Loucy (cell line): Measurements from ENCODE around the gene SNX21.

ENCODE experiments used
- H2AFZ ChIP-seq: fragments of 200-600 bp; sonication (generic); 2 replicates; pipeline ENCODE4 v1.6.0; 2016; ENCODE audit warnings: antibody characterized with exemption, mild to moderate bottlenecking, low read length, moderate library complexity
- H3F3A ChIP-seq: fragments of 200-600 bp; 2 replicates; pipeline ENCODE4 v1.6.0; 2016; ENCODE audit warnings: antibody characterized with exemption, low read depth, mild to moderate bottlenecking
- H3K27me3 ChIP-seq: fragments of 200-600 bp; sonication (generic); 2 replicates; pipeline ENCODE4 v1.6.1; 2014; ENCODE audit warnings: low read length, mild to moderate bottlenecking; ENCODE audit not compliant: insufficient read depth, poor library complexity, severe bottlenecking
- H3K36me3 ChIP-seq: fragments of 200-600 bp; sonication (generic); 2 replicates; pipeline ENCODE4 v1.6.1; 2016; ENCODE audit warnings: low read length; ENCODE audit not compliant: insufficient read depth
- H3K4me1 ChIP-seq: fragments of 200-600 bp; sonication (generic); 2 replicates; pipeline ENCODE4 v1.5.1; 2014; ENCODE audit warnings: low read length, mild to moderate bottlenecking; ENCODE audit not compliant: insufficient read depth, poor library complexity, severe bottlenecking
- H3K4me2 ChIP-seq: fragments of 200-600 bp; sonication (generic); 2 replicates; pipeline ENCODE4 v1.6.0; 2014; ENCODE audit warnings: antibody characterized with exemption, low read length, low read depth, mild to moderate bottlenecking; ENCODE audit not compliant: poor library complexity, severe bottlenecking
- H3K4me3 ChIP-seq: fragments of 200-600 bp; sonication (generic); 2 replicates; pipeline ENCODE4 v1.5.1; 2014; ENCODE audit warnings: low read length, mild to moderate bottlenecking, mixed read lengths; ENCODE audit not compliant: poor library complexity, severe bottlenecking
- H3K79me2 ChIP-seq: fragments of 200-600 bp; sonication (generic); 2 replicates; pipeline ENCODE4 v1.6.1; 2014; ENCODE audit warnings: low read length; ENCODE audit not compliant: insufficient read depth
- H3K9ac ChIP-seq: fragments of 200-600 bp; sonication (generic); 2 replicates; pipeline ENCODE4 v1.6.0; 2014; ENCODE audit warnings: mild to moderate bottlenecking, low read depth, low read length, moderate library complexity; ENCODE audit not compliant: poor library complexity, severe bottlenecking
- H3K9me2 ChIP-seq: fragments of 200-600 bp; sonication (generic); replicated peaks from 2 replicates; pipeline ENCODE4 v1.6.1; 2016; ENCODE audit warnings: low read depth, low read length, mixed read lengths
- H3K9me3 ChIP-seq: fragments of 200-600 bp; sonication (generic); 2 replicates; pipeline ENCODE4 v1.6.1; 2014; ENCODE audit warnings: mild to moderate bottlenecking, antibody characterized with exemption, low read length, low read depth; ENCODE audit not compliant: insufficient read depth
- H4K20me1 ChIP-seq: fragments of 200-600 bp; sonication (generic); 2 replicates; pipeline ENCODE4 v1.6.0; 2014; ENCODE audit warnings: antibody characterized with exemption, low read length, mild to moderate bottlenecking; ENCODE audit not compliant: insufficient read depth, poor library complexity, severe bottlenecking
- EZH2phosphoT487 ChIP-seq: fragments of 200-600 bp; IDR thresholded peaks from 2 replicates; pipeline ENCODE4 v1.6.1; 2018; ENCODE audit warnings: antibody characterized with exemption, mild to moderate bottlenecking, moderate library complexity, borderline replicate concordance
- TF ChIP-seq, protein P1 (sequence below): fragments of 200-600 bp; sonication (generic); conservative IDR thresholded peaks from 2 replicates; pipeline ENCODE4 v1.5.1; 2014; ENCODE audit warnings: mild to moderate bottlenecking, antibody characterized with exemption, low read length

The SNX21 gene

DNA sequence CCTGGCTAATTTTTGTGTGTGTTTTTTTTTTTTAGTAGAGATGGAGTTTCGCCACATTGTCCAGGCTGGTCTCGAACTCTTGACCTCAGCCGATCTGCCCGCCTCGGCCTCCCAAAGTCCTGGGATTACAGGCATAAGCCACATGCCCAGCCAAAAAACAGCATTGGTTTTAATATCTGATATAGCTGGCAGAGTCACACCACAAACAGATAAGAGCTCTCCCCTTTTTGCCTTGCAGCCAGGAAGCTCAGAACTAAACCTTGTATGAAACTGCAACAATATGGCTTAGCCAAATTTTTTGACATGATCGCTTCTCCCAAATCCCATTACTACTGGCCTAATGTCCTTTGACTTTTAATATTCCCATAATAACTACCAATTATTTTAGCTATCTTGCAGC lies 18.7 kb downstream of the SNX21 start:
- Histone ChIP-seq H3K9me3 (no peaks in the 10 kb centered on the region), H4K20me1 (no peaks in the 10 kb centered on the region), H3K9me2 (no peaks in the 10 kb centered on the region), H3K4me1 (peaks cover 16% of the 10 kb centered on the region), H3K9ac (no peak overlapping the region), H3K4me2 (no peak overlapping the region), H3K79me2 (peaks cover 24% of the 10 kb centered on the region; the same call in 1 of the 2 replicates), H3K36me3 (no peaks in the 10 kb centered on the region), H3K27me3 (no peaks in the 10 kb centered on the region), H3F3A (no peaks in the 10 kb centered on the region), H2AFZ (no peak overlapping the region), H3K4me3 (no peak overlapping the region)
- TF ChIP-seq EZH2phosphoT487 = no peak
- TF ChIP-seq, protein P1, sequence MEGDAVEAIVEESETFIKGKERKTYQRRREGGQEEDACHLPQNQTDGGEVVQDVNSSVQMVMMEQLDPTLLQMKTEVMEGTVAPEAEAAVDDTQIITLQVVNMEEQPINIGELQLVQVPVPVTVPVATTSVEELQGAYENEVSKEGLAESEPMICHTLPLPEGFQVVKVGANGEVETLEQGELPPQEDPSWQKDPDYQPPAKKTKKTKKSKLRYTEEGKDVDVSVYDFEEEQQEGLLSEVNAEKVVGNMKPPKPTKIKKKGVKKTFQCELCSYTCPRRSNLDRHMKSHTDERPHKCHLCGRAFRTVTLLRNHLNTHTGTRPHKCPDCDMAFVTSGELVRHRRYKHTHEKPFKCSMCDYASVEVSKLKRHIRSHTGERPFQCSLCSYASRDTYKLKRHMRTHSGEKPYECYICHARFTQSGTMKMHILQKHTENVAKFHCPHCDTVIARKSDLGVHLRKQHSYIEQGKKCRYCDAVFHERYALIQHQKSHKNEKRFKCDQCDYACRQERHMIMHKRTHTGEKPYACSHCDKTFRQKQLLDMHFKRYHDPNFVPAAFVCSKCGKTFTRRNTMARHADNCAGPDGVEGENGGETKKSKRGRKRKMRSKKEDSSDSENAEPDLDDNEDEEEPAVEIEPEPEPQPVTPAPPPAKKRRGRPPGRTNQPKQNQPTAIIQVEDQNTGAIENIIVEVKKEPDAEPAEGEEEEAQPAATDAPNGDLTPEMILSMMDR = no peak

DNA sequence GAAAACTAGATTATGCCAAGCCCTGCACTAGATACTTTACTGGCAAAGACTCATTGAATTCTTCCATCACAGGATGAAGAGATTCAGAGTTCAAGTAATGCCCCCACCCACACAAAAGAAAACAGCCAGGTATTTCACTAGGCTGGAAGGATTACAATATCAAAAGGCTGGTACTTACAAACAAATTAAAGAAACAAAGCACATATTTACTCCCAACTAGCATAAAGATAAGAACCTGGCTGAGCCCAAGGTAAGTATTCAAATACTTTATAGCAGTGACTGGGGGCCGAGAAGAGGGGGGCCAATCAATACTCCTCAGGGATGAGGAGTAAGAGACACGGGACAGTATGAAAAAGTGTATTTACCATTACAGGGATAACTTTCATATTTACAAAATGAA lies 19.9 kb downstream of the SNX21 start:
- Histone ChIP-seq H3K79me2 (peaks cover 30% of the 10 kb centered on the region), H3K9me3 (no peaks in the 10 kb centered on the region), H4K20me1 (no peaks in the 10 kb centered on the region), H3K4me2 (peak overlapping the region; percentile 28), H2AFZ (no peak overlapping the region), H3K9me2 (no peaks in the 10 kb centered on the region), H3K27me3 (no peaks in the 10 kb centered on the region), H3K9ac (no peak overlapping the region), H3K36me3 (no peaks in the 10 kb centered on the region), H3K4me3 (no peak overlapping the region), H3F3A (no peaks in the 10 kb centered on the region), H3K4me1 (peaks cover 21% of the 10 kb centered on the region)
- TF ChIP-seq EZH2phosphoT487 = no peak

DNA sequence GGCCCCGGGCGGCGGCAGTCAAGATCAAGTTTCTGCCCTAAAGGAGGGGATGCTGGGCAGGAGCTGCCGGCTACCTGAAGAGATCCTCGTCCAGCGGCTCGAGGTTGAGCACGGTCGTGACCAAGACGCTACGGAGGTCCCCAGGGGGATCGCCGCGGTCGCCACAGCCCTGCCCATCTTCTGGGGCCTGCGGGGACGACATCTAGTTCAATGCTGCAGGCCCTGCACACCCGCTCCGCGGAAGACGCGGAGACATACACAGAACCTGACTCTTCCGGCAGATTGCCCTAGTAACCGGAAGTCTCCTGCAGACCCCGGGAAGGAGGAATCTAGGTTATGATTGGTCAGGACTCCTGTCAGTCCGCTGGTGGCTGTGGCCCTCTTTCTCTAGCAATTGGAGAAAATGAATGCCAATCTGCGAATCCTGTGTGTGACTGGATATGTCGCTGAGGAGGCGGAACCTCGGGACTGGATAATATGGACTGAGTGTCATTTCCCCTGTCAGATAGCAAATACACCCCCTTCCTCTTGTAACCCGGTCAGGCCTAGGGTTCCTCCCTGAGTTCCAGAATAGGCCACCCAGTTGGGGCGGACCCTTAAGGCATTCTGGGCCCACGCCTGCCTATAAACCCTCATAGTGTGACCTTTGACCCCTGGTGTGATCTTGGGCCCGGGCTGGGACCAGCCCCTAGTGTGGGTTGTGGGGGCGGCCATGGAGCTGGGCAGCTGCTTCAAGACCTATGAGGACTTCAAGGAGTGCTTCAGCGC lies 23.7 kb downstream of the SNX21 start, which contains the start of the genes ACOT8 and ZSWIM3:
Gene ACOT8 (minus strand): TSS at position 279 of the 768 bp plus-strand sequence. CDS start 77 bp downstream, at position 202.
Gene ZSWIM3 (plus strand): TSS at position 501 of the 768 bp plus-strand sequence. CDS start 212 bp downstream, at position 713.
- TF ChIP-seq EZH2phosphoT487 = no peak
- TF ChIP-seq, protein P1 = no peak
- H3K9me2 ChIP-seq = no peaks in the 10 kb centered on the region
- peak within 1 kb of the TSS; percentile 89 for H3K4me3 ChIP-seq
- H3K9me3 ChIP-seq = no peaks in the 10 kb centered on the region
- H3K79me2 ChIP-seq = peaks cover 38% of the 10 kb centered on the region
- no peaks in the 10 kb centered on the region for H3K36me3 ChIP-seq
- H4K20me1 ChIP-seq = peaks cover 3% of the 10 kb centered on the region
- peak within 1 kb of the TSS; percentile 91 for H3K4me2 ChIP-seq
- peak within 1 kb of the TSS; percentile 83 for H3K9ac ChIP-seq
- peaks cover 42% of the 10 kb centered on the region for H3K4me1 ChIP-seq
- peak within 1 kb of the TSS; percentile 90 for H2AFZ ChIP-seq
- H3K27me3 ChIP-seq = no peaks in the 10 kb centered on the region
- H3F3A ChIP-seq = no peaks in the 10 kb centered on the region

DNA sequence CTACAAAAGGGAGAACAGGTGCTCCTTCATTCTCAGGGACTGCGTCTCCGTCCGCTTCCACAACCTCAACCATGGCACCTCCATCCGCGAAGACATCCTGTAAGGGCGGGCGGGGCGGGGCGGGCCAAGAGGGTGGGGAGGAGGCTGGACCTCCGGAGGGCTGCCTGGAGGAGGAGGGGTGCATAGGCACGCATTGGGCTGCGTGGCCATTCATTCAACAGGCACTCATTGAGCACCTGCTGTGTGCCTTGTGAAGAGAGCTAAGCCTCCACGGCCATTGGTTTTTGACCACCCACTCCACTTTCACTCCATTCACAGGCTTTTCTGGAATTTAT lies 24.2 kb downstream of the SNX21 start:
- H4K20me1 ChIP-seq = peaks cover 3% of the 10 kb centered on the region
- H3K79me2 ChIP-seq = peaks cover 38% of the 10 kb centered on the region
- no peaks in the 10 kb centered on the region for H3K9me3 ChIP-seq
- TF ChIP-seq EZH2phosphoT487 = no peak
- TF ChIP-seq, protein P1 = no peak
- H3K4me3 ChIP-seq = peak overlapping the region; percentile 89
- no peaks in the 10 kb centered on the region for H3K27me3 ChIP-seq
- H3K9me2 ChIP-seq = no peaks in the 10 kb centered on the region
- H3K4me1 ChIP-seq = peaks cover 42% of the 10 kb centered on the region
- peak overlapping the region; percentile 78 for H3K9ac ChIP-seq
- H3F3A ChIP-seq = no peaks in the 10 kb centered on the region
- H3K4me2 ChIP-seq = peak overlapping the region; percentile 91
- H3K36me3 ChIP-seq = no peaks in the 10 kb centered on the region
- H2AFZ ChIP-seq = peak overlapping the region; percentile 90
